Measurements from ENCODE around the gene RAB28. TPM values are rescaled to one million over a fixed set of nuclear protein-coding genes. Genes with fewer than 3 reads are reported as not detected.

The RAB28 gene
- total and polyA plus RNA-seq, 9 of the 15 experiments (the other 6 are each of a cell fraction or from before 2014, with no cell fraction given), result 6.7 to 40.4 (median 23.0) TPM

DNA sequence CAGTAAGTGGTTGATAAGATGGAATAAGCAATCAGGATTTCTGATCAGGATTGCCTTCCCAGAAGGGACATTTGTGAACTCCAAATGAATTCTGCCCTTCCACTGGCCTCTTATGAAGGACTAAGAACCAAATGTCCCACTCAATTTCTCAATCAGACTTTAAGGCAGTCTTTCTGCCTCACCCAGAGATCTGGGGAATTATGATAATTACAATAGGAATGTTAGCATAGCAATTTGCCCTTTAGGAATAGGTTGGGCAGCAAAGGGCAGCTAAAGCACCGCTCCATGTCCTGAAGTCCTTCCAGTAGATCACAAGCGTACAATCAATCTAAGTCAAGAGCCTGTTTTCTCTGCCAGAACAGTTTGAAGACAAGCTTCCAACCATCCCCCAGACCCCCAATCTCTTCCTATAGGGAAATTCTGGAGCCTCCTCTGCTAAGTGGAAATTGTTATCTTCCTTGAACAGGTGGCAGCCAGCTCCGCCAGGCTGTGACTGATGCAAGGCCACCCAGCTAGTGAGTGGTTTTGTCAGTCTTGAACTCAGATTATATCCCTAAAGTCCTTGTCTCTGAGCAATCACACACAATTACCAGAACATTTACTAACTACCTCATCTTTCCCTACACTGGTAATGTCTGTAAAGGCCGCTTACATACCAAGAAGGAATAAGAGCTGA, 41.6 kb upstream of the RAB28 start (continued):
- TF ChIP-seq COPS2 (conservative IDR thresholded peaks at IDR 0.05) (no peak), RBBP5 (IDR thresholded peaks at IDR 0.05; ENCODE audit: borderline replicate concordance, insufficient read depth, low read length, poor library complexity, severe bottlenecking) (no peak), NR2C1 (IDR thresholded peaks at IDR 0.05) (no peak), NR2C1 (tag; IDR thresholded peaks at IDR 0.05) (no peak), ZNF398 (CRISPR knock-in tag; IDR thresholded peaks at IDR 0.05) (no peak), PATZ1 (CRISPR knock-in tag; IDR thresholded peaks at IDR 0.05; ENCODE audit: borderline replicate concordance) (no peak), CBFA2T3 (IDR thresholded peaks at IDR 0.05) (peak; percentile 73), MTA2 (IDR thresholded peaks at IDR 0.05; ENCODE audit: low read depth) (peak; percentile 58), CBFA2T2 (conservative IDR thresholded peaks at IDR 0.05) (peak; percentile 58; the same call in 1 of the 2 replicates), ZBTB5 (IDR thresholded peaks at IDR 0.05) (no peak), HNRNPH1 (optimal IDR thresholded peaks at IDR 0.05; ENCODE audit: low read depth, low read length) (no peak), ARID1B (IDR thresholded peaks at IDR 0.05) (peak; percentile 80), HNRNPL (IDR thresholded peaks at IDR 0.05; ENCODE audit: low read depth, low read length) (no peak), ZNF445 (CRISPR knock-in tag; IDR thresholded peaks at IDR 0.05; ENCODE audit: low read depth) (no peak), PYGO2 (tag; IDR thresholded peaks at IDR 0.05) (no peak), ZKSCAN1 (IDR thresholded peaks at IDR 0.05; ENCODE audit: low read depth, low read length) (no peak), PTTG1 (tag; IDR thresholded peaks at IDR 0.05; ENCODE audit: low read depth) (no peak), DPF2 (IDR thresholded peaks at IDR 0.05) (peak; percentile 38; the same call in 1 of the 2 replicates), TAL1 (IDR thresholded peaks at IDR 0.05) (peak; percentile 80), ZNF121 (CRISPR knock-in tag; conservative IDR thresholded peaks at IDR 0.05) (no peak), YBX1 (IDR thresholded peaks at IDR 0.05) (no peak), MEIS2 (IDR thresholded peaks at IDR 0.05; ENCODE audit: partially characterized antibody) (no peak)
- TF ChIP-seq, protein P1, sequence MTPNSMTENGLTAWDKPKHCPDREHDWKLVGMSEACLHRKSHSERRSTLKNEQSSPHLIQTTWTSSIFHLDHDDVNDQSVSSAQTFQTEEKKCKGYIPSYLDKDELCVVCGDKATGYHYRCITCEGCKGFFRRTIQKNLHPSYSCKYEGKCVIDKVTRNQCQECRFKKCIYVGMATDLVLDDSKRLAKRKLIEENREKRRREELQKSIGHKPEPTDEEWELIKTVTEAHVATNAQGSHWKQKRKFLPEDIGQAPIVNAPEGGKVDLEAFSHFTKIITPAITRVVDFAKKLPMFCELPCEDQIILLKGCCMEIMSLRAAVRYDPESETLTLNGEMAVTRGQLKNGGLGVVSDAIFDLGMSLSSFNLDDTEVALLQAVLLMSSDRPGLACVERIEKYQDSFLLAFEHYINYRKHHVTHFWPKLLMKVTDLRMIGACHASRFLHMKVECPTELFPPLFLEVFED (CRISPR knock-in tag; conservative IDR thresholded peaks at IDR 0.05), result no peak
